NB4 (cell line): ENCODE measurements around the gene DLG3.

Source experiments
- DNase-seq: peaks from one replicate; pipeline ENCODE4 v3.0.0; 2010; ENCODE audit warnings: low read depth
- H3K4me3 ChIP-seq: one replicate; pipeline ENCODE4 v1.5.1; 2011; ENCODE audit warnings: mild to moderate bottlenecking, low read depth, low read length, moderate library complexity
- CTCF ChIP-seq: IDR thresholded peaks from one replicate; pipeline ENCODE4 v1.5.1; 2012; ENCODE audit warnings: low read depth, low read length
- MAX ChIP-seq: IDR thresholded peaks from 2 replicates; pipeline ENCODE4 v1.6.1; 2011; ENCODE audit warnings: low read depth, low read length
- MYC ChIP-seq: IDR thresholded peaks from 2 replicates; pipeline ENCODE4 v1.6.1; 2011; ENCODE audit warnings: low read depth, low read length
- POLR2A ChIP-seq: IDR thresholded peaks from 2 replicates; pipeline ENCODE4 v1.6.1; 2011; ENCODE audit warnings: mild to moderate bottlenecking; ENCODE audit not compliant: insufficient read length; ENCODE audit errors: extremely low read depth

DLG3 gene

GRCh38 chrX:70554948-70555347, 110.3 kb downstream of the DLG3 start:
- no peak for DNase-seq
- TF ChIP-seq CTCF (no peak), POLR2A (no peak), MAX (no peak), MYC (no peak)
- H3K4me3 ChIP-seq = no peak overlapping the region
